ENCODE measurements around the gene FAM9A. TPM values are rescaled to one million over a fixed set of nuclear protein-coding genes. Genes with fewer than 3 reads are reported as not detected.

The FAM9A gene
- total RNA-seq, result not detected
- polyA plus RNA-seq, result not detected

- Histone ChIP-seq H3K4me1 (ENCODE audit: control insufficient read depth, insufficient read depth, low read length, poor library complexity, severe bottlenecking) (no peaks in the 10 kb centered on the region), H3K4me3 (ENCODE audit: low read depth, low read length) (no peak within 1 kb of the TSS), H3K9me3 (ENCODE audit: control insufficient read depth in 2 of 2, low read length in 2 of 2) (no peaks in the 10 kb centered on the region), H3K36me3 (ENCODE audit: control insufficient read depth, insufficient read depth, low read length) (no peaks in the 10 kb centered on the region), H3K27ac (ENCODE audit: insufficient read depth, low read length, poor library complexity, severe bottlenecking) (no peak within 1 kb of the TSS), H3K27me3 (ENCODE audit: control insufficient read depth, insufficient read depth, low read length) (no peaks in the 10 kb centered on the region)
- H3K4me1 Mint-ChIP-seq, result no peaks in the 10 kb centered on the region
- H3K36me3 Mint-ChIP-seq, result no peaks in the 10 kb centered on the region
- no peak for DNase-seq
- ATAC-seq (ENCODE audit: low read depth in 2 of 2), result no peak
- H3K4me3 Mint-ChIP-seq, result no peak within 1 kb of the TSS
- H3K27me3 Mint-ChIP-seq, result peaks cover 8% of the 10 kb centered on the region
- H3K27ac Mint-ChIP-seq, result no peak within 1 kb of the TSS
- H3K9me3 Mint-ChIP-seq, result no peaks in the 10 kb centered on the region
Measured at GRCh38 chrX:8801041-8801599, at the start of gene FAM9A. Gene FAM9A, minus strand, starts transcription at chrX:8801383. Its CDS starts 1,212 bp downstream, at chrX:8800171.

- Histone ChIP-seq H3K27ac (ENCODE audit: insufficient read depth, low read length, poor library complexity, severe bottlenecking) (no peak overlapping the region), H3K9me3 (ENCODE audit: control insufficient read depth in 2 of 2, low read length in 2 of 2) (no peaks in the 10 kb centered on the region), H3K27me3 (ENCODE audit: control insufficient read depth, insufficient read depth, low read length) (no peaks in the 10 kb centered on the region), H3K4me1 (ENCODE audit: control insufficient read depth, insufficient read depth, low read length, poor library complexity, severe bottlenecking) (no peaks in the 10 kb centered on the region), H3K36me3 (ENCODE audit: control insufficient read depth, insufficient read depth, low read length) (no peaks in the 10 kb centered on the region), H3K4me3 (ENCODE audit: low read depth, low read length) (no peak overlapping the region)
- Mint-ChIP-seq H3K27me3 (peaks cover 15% of the 10 kb centered on the region), H3K9me3 (peaks cover 0 to 4% (median 0%) of the 10 kb centered on the region in 7 donors), H3K27ac (no peak overlapping the region), H3K36me3 (no peaks in the 10 kb centered on the region), H3K4me3 (no peak overlapping the region), H3K4me1 (no peaks in the 10 kb centered on the region)
- no peak for ATAC-seq (ENCODE audit: low read depth in 2 of 2)
- no peak for DNase-seq
Measured at GRCh38 chrX:8850478-8850877, 49.3 kb upstream of the FAM9A start.

- Mint-ChIP-seq H3K27me3 (peaks cover 15% of the 10 kb centered on the region), H3K4me1 (no peaks in the 10 kb centered on the region), H3K4me3 (no peak overlapping the region), H3K36me3 (no peaks in the 10 kb centered on the region), H3K27ac (no peak overlapping the region), H3K9me3 (peaks cover 0 to 4% (median 0%) of the 10 kb centered on the region in 7 donors)
- no peaks in the 10 kb centered on the region for H3K4me1 ChIP-seq (ENCODE audit: control insufficient read depth, insufficient read depth, low read length, poor library complexity, severe bottlenecking)
- no peak overlapping the region for H3K4me3 ChIP-seq (ENCODE audit: low read depth, low read length)
- no peaks in the 10 kb centered on the region for H3K27me3 ChIP-seq (ENCODE audit: control insufficient read depth, insufficient read depth, low read length)
- no peaks in the 10 kb centered on the region for H3K36me3 ChIP-seq (ENCODE audit: control insufficient read depth, insufficient read depth, low read length)
- ATAC-seq (ENCODE audit: low read depth in 2 of 2), result no peak
- no peak for DNase-seq
- no peak overlapping the region for H3K27ac ChIP-seq (ENCODE audit: insufficient read depth, low read length, poor library complexity, severe bottlenecking)
- no peaks in the 10 kb centered on the region for H3K9me3 ChIP-seq (ENCODE audit: control insufficient read depth in 2 of 2, low read length in 2 of 2)
Measured at GRCh38 chrX:8849945-8850344, 48.8 kb upstream of the FAM9A start.

- Mint-ChIP-seq H3K9me3 (peaks cover 0 to 4% (median 0%) of the 10 kb centered on the region in 7 donors), H3K4me1 (no peaks in the 10 kb centered on the region), H3K27me3 (peaks cover 15% of the 10 kb centered on the region), H3K27ac (no peak overlapping the region), H3K36me3 (no peaks in the 10 kb centered on the region), H3K4me3 (no peak overlapping the region)
- H3K4me3 ChIP-seq (ENCODE audit: low read depth, low read length), result no peak overlapping the region
- H3K27me3 ChIP-seq (ENCODE audit: control insufficient read depth, insufficient read depth, low read length), result no peaks in the 10 kb centered on the region
- DNase-seq (no peak), ATAC-seq (ENCODE audit: low read depth in 2 of 2) (no peak)
- H3K36me3 ChIP-seq (ENCODE audit: control insufficient read depth, insufficient read depth, low read length), result no peaks in the 10 kb centered on the region
- no peak overlapping the region for H3K27ac ChIP-seq (ENCODE audit: insufficient read depth, low read length, poor library complexity, severe bottlenecking)
- H3K9me3 ChIP-seq (ENCODE audit: control insufficient read depth in 2 of 2, low read length in 2 of 2), result no peaks in the 10 kb centered on the region
- H3K4me1 ChIP-seq (ENCODE audit: control insufficient read depth, insufficient read depth, low read length, poor library complexity, severe bottlenecking), result no peaks in the 10 kb centered on the region
Measured at GRCh38 chrX:8849458-8849857, 48.3 kb upstream of the FAM9A start.

GRCh38 chrX:8848911-8849310 lies 47.7 kb upstream of the FAM9A start:
- Histone ChIP-seq H3K36me3 (ENCODE audit: control insufficient read depth, insufficient read depth, low read length) (no peaks in the 10 kb centered on the region), H3K27me3 (ENCODE audit: control insufficient read depth, insufficient read depth, low read length) (no peaks in the 10 kb centered on the region), H3K27ac (ENCODE audit: insufficient read depth, low read length, poor library complexity, severe bottlenecking) (no peak overlapping the region), H3K4me1 (ENCODE audit: control insufficient read depth, insufficient read depth, low read length, poor library complexity, severe bottlenecking) (no peaks in the 10 kb centered on the region), H3K9me3 (ENCODE audit: control insufficient read depth in 2 of 2, low read length in 2 of 2) (no peaks in the 10 kb centered on the region), H3K4me3 (ENCODE audit: low read depth, low read length) (no peak overlapping the region)
- DNase-seq, result no peak
- no peak for ATAC-seq (ENCODE audit: low read depth in 2 of 2)
- Mint-ChIP-seq H3K4me1 (no peaks in the 10 kb centered on the region), H3K27me3 (peaks cover 15% of the 10 kb centered on the region), H3K4me3 (no peak overlapping the region), H3K9me3 (peaks cover 0 to 4% (median 0%) of the 10 kb centered on the region in 7 donors), H3K27ac (no peak overlapping the region), H3K36me3 (no peaks in the 10 kb centered on the region)

GRCh38 chrX:8848441-8848840 lies 47.3 kb upstream of the FAM9A start:
- no peak overlapping the region for H3K4me3 ChIP-seq (ENCODE audit: low read depth, low read length)
- H3K36me3 Mint-ChIP-seq, result no peaks in the 10 kb centered on the region
- no peak for ATAC-seq (ENCODE audit: low read depth in 2 of 2)
- no peak overlapping the region for H3K27ac ChIP-seq (ENCODE audit: insufficient read depth, low read length, poor library complexity, severe bottlenecking)
- no peak overlapping the region for H3K4me3 Mint-ChIP-seq
- no peaks in the 10 kb centered on the region for H3K4me1 Mint-ChIP-seq
- no peaks in the 10 kb centered on the region for H3K4me1 ChIP-seq (ENCODE audit: control insufficient read depth, insufficient read depth, low read length, poor library complexity, severe bottlenecking)
- H3K36me3 ChIP-seq (ENCODE audit: control insufficient read depth, insufficient read depth, low read length), result no peaks in the 10 kb centered on the region
- H3K9me3 ChIP-seq (ENCODE audit: control insufficient read depth in 2 of 2, low read length in 2 of 2), result no peaks in the 10 kb centered on the region
- no peak overlapping the region for H3K27ac Mint-ChIP-seq
- DNase-seq, result no peak
- H3K27me3 Mint-ChIP-seq, result peaks cover 16% of the 10 kb centered on the region
- H3K9me3 Mint-ChIP-seq, result peaks cover 0 to 4% (median 0%) of the 10 kb centered on the region in 7 donors
- no peaks in the 10 kb centered on the region for H3K27me3 ChIP-seq (ENCODE audit: control insufficient read depth, insufficient read depth, low read length)

- no peak overlapping the region for H3K27ac Mint-ChIP-seq
- Histone ChIP-seq H3K4me3 (ENCODE audit: low read depth, low read length) (no peak overlapping the region), H3K9me3 (ENCODE audit: control insufficient read depth in 2 of 2, low read length in 2 of 2) (no peaks in the 10 kb centered on the region), H3K36me3 (ENCODE audit: control insufficient read depth, insufficient read depth, low read length) (no peaks in the 10 kb centered on the region), H3K27me3 (ENCODE audit: control insufficient read depth, insufficient read depth, low read length) (no peaks in the 10 kb centered on the region), H3K27ac (ENCODE audit: insufficient read depth, low read length, poor library complexity, severe bottlenecking) (no peak overlapping the region), H3K4me1 (ENCODE audit: control insufficient read depth, insufficient read depth, low read length, poor library complexity, severe bottlenecking) (no peaks in the 10 kb centered on the region)
- DNase-seq (no peak), ATAC-seq (ENCODE audit: low read depth in 2 of 2) (no peak)
- no peak overlapping the region for H3K4me3 Mint-ChIP-seq
- H3K36me3 Mint-ChIP-seq, result no peaks in the 10 kb centered on the region
- no peaks in the 10 kb centered on the region for H3K4me1 Mint-ChIP-seq
- H3K9me3 Mint-ChIP-seq, result peaks cover 0 to 4% (median 0%) of the 10 kb centered on the region in 7 donors
- peaks cover 17% of the 10 kb centered on the region for H3K27me3 Mint-ChIP-seq
Measured at GRCh38 chrX:8847360-8847759, 46.2 kb upstream of the FAM9A start.

- H3K27ac Mint-ChIP-seq, result no peak overlapping the region
Measured at GRCh38 chrX:8846266-8846665, 45.1 kb upstream of the FAM9A start.

More at GRCh38 chrX:8846266-8846665, 45.1 kb upstream of the FAM9A start:
- Mint-ChIP-seq H3K36me3 (no peaks in the 10 kb centered on the region), H3K9me3 (peaks cover 0 to 4% (median 0%) of the 10 kb centered on the region in 7 donors), H3K4me3 (no peak overlapping the region), H3K4me1 (no peaks in the 10 kb centered on the region), H3K27me3 (peaks cover 17% of the 10 kb centered on the region)
- H3K36me3 ChIP-seq (ENCODE audit: control insufficient read depth, insufficient read depth, low read length), result no peaks in the 10 kb centered on the region
- H3K27ac ChIP-seq (ENCODE audit: insufficient read depth, low read length, poor library complexity, severe bottlenecking), result no peak overlapping the region
- H3K9me3 ChIP-seq (ENCODE audit: control insufficient read depth in 2 of 2, low read length in 2 of 2), result no peaks in the 10 kb centered on the region
- no peak for DNase-seq
- no peaks in the 10 kb centered on the region for H3K27me3 ChIP-seq (ENCODE audit: control insufficient read depth, insufficient read depth, low read length)
- no peaks in the 10 kb centered on the region for H3K4me1 ChIP-seq (ENCODE audit: control insufficient read depth, insufficient read depth, low read length, poor library complexity, severe bottlenecking)
- H3K4me3 ChIP-seq (ENCODE audit: low read depth, low read length), result no peak overlapping the region
- no peak for ATAC-seq (ENCODE audit: low read depth in 2 of 2)
